RPMI8226 (cell line): ENCODE data around the gene DBT.
"Not testable (repeated sequence)": the region's sequence is repeated elsewhere in the genome, so short reads cannot be mapped to it uniquely, and the experiment has no call there.

Source experiments
- DNase-seq: peaks from one replicate; pipeline ENCODE4 v3.0.0-alpha.2; 2015

DBT gene

GRCh38 chr1:100250264-100250663 is 630 bp upstream of the DBT start:
- no peak for DNase-seq

GRCh38 chr1:100249155-100249536 is 488 bp downstream of the DBT start:
- DNase-seq: no peak

GRCh38 chr1:100246738-100247137 is 2.9 kb downstream of the DBT start:
- DNase-seq: no peak

GRCh38 chr1:100240631-100241030 is 9.0 kb downstream of the DBT start:
- no peak for DNase-seq

GRCh38 chr1:100239961-100240360 is 9.7 kb downstream of the DBT start:
- no peak for DNase-seq

GRCh38 chr1:100237091-100237490 is 12.5 kb downstream of the DBT start:
- no peak for DNase-seq

- DNase-seq: no peak
Observed at GRCh38 chr1:100234432-100234831, 15.2 kb downstream of the DBT start.

GRCh38 chr1:100233566-100233965 is 16.1 kb downstream of the DBT start:
- not testable (repeated sequence) for DNase-seq

GRCh38 chr1:100232156-100232555 is 17.5 kb downstream of the DBT start:
- no peak for DNase-seq

GRCh38 chr1:100231721-100232120 is 17.9 kb downstream of the DBT start:
- DNase-seq: no peak

- no peak for DNase-seq
Observed at GRCh38 chr1:100230765-100231164, 18.9 kb downstream of the DBT start.

- no peak for DNase-seq
Observed at GRCh38 chr1:100229681-100230443, 19.8 kb downstream of the DBT start.

- no peak for DNase-seq
Observed at GRCh38 chr1:100222428-100222827, 27.2 kb downstream of the DBT start.

- no peak for DNase-seq
Observed at GRCh38 chr1:100219883-100220282, 29.8 kb downstream of the DBT start.

- no peak for DNase-seq
Observed at GRCh38 chr1:100219457-100219856, 30.2 kb downstream of the DBT start.

- DNase-seq: no peak
Observed at GRCh38 chr1:100217834-100218233, 31.8 kb downstream of the DBT start.

GRCh38 chr1:100215101-100215500 is 34.5 kb downstream of the DBT start:
- no peak for DNase-seq

- DNase-seq: no peak
Observed at GRCh38 chr1:100213141-100213540, 36.5 kb downstream of the DBT start.

GRCh38 chr1:100206301-100206700 is 43.3 kb downstream of the DBT start:
- DNase-seq: no peak

- not testable (repeated sequence) for DNase-seq
Observed at GRCh38 chr1:100205593-100205992, 44.0 kb downstream of the DBT start.

GRCh38 chr1:100205103-100205502 is 44.5 kb downstream of the DBT start:
- not testable (repeated sequence) for DNase-seq

- not testable (repeated sequence) for DNase-seq
Observed at GRCh38 chr1:100202703-100203102, 46.9 kb downstream of the DBT start.

GRCh38 chr1:100200060-100200459 is 49.6 kb downstream of the DBT start:
- not testable (repeated sequence) for DNase-seq

GRCh38 chr1:100198596-100198995 is 51.0 kb downstream of the DBT start:
- no peak for DNase-seq

GRCh38 chr1:100188617-100189016 is 61.0 kb downstream of the DBT start:
- DNase-seq: peak; percentile 76
